ENCODE data around the gene MAP7D2.

Gene MAP7D2

DNA sequence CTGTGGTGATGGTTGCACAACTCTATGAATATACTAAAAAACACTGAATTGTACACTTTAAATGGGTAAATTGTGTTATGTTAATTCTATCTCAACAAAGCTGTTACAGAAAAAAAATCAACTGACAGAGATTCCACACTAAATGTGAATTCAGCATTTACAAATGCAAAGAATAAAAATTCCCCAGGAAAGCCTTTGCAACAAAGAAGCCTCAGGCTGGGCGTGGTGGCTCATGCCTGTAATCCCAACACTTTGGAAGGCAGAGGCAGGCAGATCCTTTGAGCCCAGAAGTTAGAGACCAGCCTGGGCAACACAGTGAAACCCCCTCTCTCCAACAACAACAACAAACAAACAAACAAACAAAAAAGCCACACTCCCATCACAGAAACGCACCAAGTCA is 134.8 kb downstream of the MAP7D2 start:
- Histone ChIP-seq H3K4me3 (no peak overlapping the region), H3K27ac (no peak overlapping the region)
- no peak for DNase-seq (ENCODE audit: low spot score)
- TF ChIP-seq, protein P1, sequence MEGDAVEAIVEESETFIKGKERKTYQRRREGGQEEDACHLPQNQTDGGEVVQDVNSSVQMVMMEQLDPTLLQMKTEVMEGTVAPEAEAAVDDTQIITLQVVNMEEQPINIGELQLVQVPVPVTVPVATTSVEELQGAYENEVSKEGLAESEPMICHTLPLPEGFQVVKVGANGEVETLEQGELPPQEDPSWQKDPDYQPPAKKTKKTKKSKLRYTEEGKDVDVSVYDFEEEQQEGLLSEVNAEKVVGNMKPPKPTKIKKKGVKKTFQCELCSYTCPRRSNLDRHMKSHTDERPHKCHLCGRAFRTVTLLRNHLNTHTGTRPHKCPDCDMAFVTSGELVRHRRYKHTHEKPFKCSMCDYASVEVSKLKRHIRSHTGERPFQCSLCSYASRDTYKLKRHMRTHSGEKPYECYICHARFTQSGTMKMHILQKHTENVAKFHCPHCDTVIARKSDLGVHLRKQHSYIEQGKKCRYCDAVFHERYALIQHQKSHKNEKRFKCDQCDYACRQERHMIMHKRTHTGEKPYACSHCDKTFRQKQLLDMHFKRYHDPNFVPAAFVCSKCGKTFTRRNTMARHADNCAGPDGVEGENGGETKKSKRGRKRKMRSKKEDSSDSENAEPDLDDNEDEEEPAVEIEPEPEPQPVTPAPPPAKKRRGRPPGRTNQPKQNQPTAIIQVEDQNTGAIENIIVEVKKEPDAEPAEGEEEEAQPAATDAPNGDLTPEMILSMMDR (IDR thresholded peaks at IDR 0.05) = no peak

DNA sequence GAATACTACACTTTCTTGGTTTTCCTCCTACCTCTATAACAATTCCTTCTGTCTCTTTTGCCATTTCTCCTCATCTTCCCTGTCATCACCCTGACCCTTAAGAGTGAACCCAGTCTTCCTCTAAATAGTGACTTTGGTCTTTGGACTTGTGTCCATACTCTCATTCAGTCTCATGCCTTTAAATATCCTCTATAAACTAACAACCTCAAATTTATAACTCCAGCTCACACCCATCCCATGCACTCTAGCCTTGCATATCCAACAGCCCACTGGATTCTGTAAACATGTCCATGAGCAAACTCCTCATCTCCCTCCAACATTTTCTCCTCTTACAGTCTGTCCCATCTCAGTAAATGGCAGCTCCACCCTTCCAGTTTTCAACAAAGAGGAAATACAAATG is 140.9 kb downstream of the MAP7D2 start:
- Histone ChIP-seq H3K27ac (no peak overlapping the region), H3K4me3 (no peak overlapping the region)
- no peak for DNase-seq (ENCODE audit: low spot score)
- TF ChIP-seq, protein P1 (IDR thresholded peaks at IDR 0.05) = no peak

DNA sequence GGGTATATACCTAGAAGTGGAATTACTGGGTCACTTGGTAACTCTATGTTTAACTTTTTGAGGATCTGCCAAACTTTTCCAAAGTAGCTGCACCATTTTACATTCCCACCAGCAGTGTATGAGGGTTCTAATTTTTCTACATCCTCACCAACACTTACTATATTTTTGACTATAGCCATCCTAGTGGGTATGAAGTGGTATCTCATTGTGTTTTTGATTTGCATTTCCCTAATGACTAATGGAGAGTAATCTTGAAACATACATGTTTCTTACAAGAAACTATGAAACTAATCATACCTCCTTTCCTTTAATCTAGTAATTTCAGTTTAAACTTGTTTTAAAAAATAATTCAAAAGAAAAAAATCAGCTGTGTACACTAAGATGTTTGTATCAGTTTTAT is 143.7 kb downstream of the MAP7D2 start:
- Histone ChIP-seq H3K27ac (no peak overlapping the region), H3K4me3 (no peak overlapping the region)
- DNase-seq (ENCODE audit: low spot score) = no peak
- TF ChIP-seq, protein P1 (IDR thresholded peaks at IDR 0.05) = no peak

DNA sequence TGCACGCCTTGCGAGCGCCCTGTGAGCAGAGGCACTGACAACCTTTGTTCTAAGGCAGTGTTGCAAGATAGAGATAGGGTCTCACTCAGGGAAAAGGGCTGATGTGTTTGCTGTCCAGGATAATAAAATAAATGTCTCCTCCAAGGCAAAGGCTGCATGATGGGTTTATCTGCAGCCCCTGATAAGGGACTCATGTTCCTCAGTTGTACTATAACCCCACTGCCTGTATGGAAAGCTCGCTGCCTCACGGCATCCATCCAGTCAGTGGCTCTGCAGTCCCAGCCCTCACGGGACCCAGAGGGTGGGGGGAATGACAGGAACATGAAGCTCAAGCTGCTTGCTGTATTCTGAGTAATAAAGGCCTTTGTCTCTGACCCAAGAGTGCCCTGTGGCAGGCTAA is 148.4 kb downstream of the MAP7D2 start:
- no peak overlapping the region for H3K4me3 ChIP-seq
- H3K27ac ChIP-seq = no peak overlapping the region
- TF ChIP-seq, protein P1 (IDR thresholded peaks at IDR 0.05) = no peak
- no peak for DNase-seq (ENCODE audit: low spot score)

DNA sequence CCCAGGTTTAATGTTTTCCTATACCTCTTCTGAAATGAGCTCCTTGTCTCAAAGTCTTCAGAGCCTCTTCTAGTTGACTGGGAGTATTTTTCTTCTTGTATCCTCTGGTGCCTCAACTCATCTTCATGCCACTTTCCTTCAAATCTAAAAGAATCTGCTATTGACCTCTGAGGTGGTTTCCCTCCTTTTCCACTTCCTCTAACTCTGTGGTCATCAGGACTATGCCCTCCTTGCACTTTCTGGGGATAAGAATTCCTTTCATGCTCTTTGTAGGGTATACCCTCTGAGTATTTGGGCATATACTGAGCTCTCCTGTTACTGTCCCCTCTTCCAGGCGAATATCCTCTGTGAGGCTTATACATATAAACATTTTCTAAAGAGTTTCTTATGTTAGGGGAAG is 150.7 kb downstream of the MAP7D2 start:
- TF ChIP-seq, protein P1 (IDR thresholded peaks at IDR 0.05) = no peak
- no peak overlapping the region for H3K27ac ChIP-seq
- no peak for DNase-seq (ENCODE audit: low spot score)

DNA sequence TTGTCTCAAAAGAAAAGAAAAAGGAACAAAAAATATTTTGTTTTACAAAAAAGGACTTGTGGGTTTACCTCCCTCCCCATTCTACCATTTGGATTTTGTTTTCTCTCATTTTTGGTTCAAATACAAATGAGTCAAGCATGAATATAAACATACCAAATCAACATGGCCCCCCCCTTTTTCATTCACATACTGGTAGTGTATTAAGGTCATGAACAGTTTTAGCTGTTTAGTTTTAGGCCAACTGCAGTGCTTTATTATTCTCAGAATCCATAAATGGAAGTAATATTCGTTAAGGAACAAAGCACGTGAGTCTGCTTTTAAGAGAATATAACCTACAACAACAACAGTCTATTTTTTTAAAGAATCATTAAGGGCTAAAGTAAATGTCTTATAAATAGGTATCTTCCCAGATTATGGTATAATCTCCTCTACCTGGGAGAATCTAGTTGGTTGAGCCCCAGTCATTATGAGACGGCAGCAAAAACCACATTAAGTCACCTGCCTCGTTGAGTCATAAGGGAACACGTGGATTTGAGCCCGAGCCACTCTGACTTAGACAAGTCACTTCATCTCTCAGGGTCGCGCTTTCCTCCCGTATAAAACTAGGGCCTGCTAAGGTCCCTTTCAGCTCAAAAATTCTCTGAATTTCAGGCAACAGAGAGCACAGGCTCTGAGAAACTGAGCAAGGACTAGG is 152.5 kb downstream of the MAP7D2 start:
- TF ChIP-seq, protein P1 (IDR thresholded peaks at IDR 0.05) = no peak
- no peak for DNase-seq (ENCODE audit: low spot score)
- H3K27ac ChIP-seq = no peak overlapping the region
- no peak overlapping the region for H3K4me3 ChIP-seq

More for the DNA sequence above, 150.7 kb downstream of the MAP7D2 start:
- H3K4me3 ChIP-seq = no peak overlapping the region

DNA sequence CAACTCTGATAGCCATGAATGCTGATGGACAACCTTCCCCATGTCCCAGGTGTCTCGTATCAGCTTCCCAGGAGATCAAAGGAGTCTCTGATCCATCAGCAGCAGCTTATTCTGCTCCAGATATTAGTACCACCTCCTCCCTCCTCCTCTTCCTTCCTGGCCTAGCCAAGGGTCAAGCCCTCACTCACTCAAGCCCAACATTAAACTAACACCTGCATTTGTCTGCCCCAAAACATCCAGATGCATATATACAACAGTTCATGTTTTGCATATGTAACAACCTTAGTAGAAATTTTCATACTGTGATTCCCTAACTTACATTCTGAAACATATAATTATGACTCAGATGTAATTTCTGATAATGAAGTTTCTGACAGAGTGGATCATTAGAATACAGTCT is 155.8 kb downstream of the MAP7D2 start:
- Histone ChIP-seq H3K4me3 (no peak overlapping the region), H3K27ac (no peak overlapping the region)
- DNase-seq (ENCODE audit: low spot score) = no peak
- TF ChIP-seq, protein P1 (IDR thresholded peaks at IDR 0.05) = no peak
